KOPT-K1 (cell line): ENCODE measurements around the gene GCK.

ENCODE experiments used
- H3K27ac ChIP-seq: fragments of 200-600 bp; sonication (generic); 2 replicates; pipeline ENCODE4 v1.5.1; 2016; ENCODE audit warnings: antibody characterized with exemption, mild to moderate bottlenecking, low read depth, low read length; ENCODE audit not compliant: poor library complexity, severe bottlenecking
- H3K36me3 ChIP-seq: fragments of 200-600 bp; sonication (generic); 2 replicates; pipeline ENCODE4 v1.5.1; 2017; ENCODE audit warnings: antibody characterized with exemption, mild to moderate bottlenecking, low read length, moderate library complexity; ENCODE audit not compliant: insufficient read depth
- H3K9me3 ChIP-seq: fragments of 200-600 bp; sonication (generic); 2 replicates; pipeline ENCODE4 v1.5.1; 2017; ENCODE audit warnings: antibody characterized with exemption, low read length, mild to moderate bottlenecking; ENCODE audit not compliant: insufficient read depth, poor library complexity, severe bottlenecking

Gene GCK

GRCh38 chr7:44189286-44189992 lies at the start of gene GCK:
Gene GCK, minus strand, starts transcription at chr7:44189439. Its CDS starts 486 bp downstream, at chr7:44188953.
- Histone ChIP-seq H3K9me3 (no peaks in the 10 kb centered on the region), H3K36me3 (no peaks in the 10 kb centered on the region)

DNA sequence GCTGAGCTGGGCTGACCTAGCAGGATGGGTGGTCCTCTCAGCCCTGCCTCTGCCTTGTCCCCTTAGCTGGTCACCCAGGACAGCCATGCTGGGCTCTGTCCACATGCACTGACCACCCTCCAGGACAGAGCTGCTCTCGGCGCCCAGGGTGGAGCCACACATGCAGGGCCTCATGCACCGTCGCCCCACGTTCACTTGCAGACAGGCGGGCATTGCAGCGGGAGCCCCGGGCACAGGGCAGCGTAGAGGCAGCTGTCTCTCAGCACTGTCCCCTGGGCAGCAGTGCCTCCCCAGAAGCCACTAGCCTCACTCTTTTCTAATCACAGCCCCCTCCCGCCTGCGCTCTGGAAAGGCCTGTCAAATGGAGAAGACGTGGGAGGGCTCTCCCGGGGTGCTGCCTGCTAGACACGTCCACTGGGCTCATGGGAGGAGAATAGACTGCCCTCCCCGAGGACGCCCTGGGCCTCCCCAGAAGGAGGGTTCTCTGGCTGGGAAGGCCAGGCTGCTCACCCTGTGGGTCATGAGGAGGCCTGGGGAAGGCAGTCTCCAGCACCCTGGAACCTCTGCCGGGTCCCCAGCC lies 49.0 kb upstream of the GCK start:
- H3K27ac ChIP-seq = no peak overlapping the region
- H3K9me3 ChIP-seq = no peaks in the 10 kb centered on the region
- no peaks in the 10 kb centered on the region for H3K36me3 ChIP-seq

More at GRCh38 chr7:44189286-44189992, at the start of gene GCK:
- no peak within 1 kb of the TSS for H3K27ac ChIP-seq

DNA sequence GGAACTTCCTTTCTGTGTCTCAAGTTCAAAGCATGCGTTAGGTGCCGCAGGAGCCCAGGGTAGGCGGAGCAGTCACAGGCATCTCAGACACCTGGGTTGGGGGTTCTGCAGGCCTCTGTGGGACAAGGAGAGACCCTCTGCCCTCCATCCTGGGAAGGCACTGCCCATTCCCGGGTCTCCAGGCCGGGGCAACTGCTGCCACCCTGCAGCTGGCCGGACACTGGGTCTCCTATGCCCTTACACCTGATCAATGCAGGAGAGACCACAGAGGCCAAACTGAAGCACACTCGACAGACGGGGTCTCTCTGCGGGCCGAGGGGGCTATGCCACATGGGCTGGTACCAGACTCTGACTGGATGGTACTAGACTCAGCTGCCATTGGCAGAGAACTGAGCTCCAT lies 48.5 kb upstream of the GCK start:
- H3K9me3 ChIP-seq = no peaks in the 10 kb centered on the region
- no peak overlapping the region for H3K27ac ChIP-seq

DNA sequence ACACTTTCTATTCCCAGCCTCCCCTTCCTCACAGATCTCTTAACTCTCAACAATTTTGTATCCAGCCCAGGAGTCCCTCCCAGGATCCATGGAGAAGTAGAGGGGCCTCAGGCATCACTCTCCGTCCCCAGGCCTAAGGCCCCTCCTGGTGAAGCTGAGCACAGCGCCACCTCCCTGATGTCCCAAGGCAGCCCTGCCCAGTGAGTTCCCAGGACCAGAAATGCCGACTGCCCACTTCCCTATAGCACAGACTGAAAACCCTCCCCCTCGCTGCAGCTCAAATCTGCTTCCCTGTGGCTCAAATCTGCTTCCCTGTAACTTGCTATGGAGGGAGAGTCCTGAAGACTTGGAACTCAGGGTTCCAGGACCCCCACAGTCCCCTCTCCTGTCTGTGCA lies 47.1 kb upstream of the GCK start:
- Histone ChIP-seq H3K9me3 (no peaks in the 10 kb centered on the region), H3K27ac (no peak overlapping the region)

More for the DNA sequence above, 48.5 kb upstream of the GCK start:
- no peaks in the 10 kb centered on the region for H3K36me3 ChIP-seq

GRCh38 chr7:44235582-44236332 lies 46.5 kb upstream of the GCK start:
- H3K27ac ChIP-seq = no peak overlapping the region
- H3K36me3 ChIP-seq = no peaks in the 10 kb centered on the region
- H3K9me3 ChIP-seq = no peaks in the 10 kb centered on the region

More for the DNA sequence above, 47.1 kb upstream of the GCK start:
- no peaks in the 10 kb centered on the region for H3K36me3 ChIP-seq

DNA sequence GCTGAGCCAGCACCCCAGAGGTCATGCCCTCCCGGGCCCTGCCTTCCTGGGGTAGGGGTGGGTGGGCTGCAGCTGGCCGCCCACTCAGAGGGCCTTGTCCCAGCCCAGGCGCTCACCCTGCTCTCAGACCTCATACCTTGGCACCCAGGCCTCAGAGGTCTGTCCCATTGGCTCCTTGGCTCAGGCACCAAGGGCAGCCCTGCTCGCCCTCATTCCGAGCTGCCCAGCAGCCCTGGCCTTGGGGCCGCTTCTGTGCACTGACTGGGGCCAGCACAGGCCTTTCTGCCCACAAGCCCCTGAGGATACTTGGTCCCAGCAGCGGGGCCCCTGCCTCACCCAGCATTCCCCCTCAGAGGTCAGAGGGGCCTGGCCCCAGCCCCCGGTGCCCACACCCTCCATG lies 45.8 kb upstream of the GCK start:
- Histone ChIP-seq H3K27ac (no peak overlapping the region), H3K36me3 (no peaks in the 10 kb centered on the region), H3K9me3 (no peaks in the 10 kb centered on the region)

- Histone ChIP-seq H3K9me3 (no peaks in the 10 kb centered on the region), H3K27ac (no peak overlapping the region), H3K36me3 (no peaks in the 10 kb centered on the region)
Observed at GRCh38 chr7:44232901-44233715, 43.9 kb upstream of the GCK start.

DNA sequence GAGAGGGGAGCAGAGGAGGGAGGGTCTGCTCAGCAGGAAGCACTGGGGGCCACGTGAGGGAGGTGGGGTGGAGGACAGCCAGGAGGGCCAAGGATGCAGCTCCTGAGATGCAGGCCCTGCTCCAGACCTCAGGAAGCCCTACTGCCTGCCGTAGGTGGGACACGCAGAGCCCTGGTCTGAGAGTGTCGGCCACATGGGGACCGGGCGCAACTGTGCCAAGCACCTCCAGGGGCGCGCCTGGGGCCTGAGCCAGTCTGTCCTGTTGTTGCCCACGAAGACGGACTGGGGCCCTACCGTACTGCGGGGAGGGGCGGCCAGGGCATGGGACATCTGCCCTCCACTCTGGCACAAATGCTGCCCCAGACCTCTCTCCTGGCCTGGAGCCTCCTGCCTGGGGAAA lies 43.2 kb upstream of the GCK start:
- no peak overlapping the region for H3K27ac ChIP-seq
- H3K9me3 ChIP-seq = no peaks in the 10 kb centered on the region
- H3K36me3 ChIP-seq = no peaks in the 10 kb centered on the region

DNA sequence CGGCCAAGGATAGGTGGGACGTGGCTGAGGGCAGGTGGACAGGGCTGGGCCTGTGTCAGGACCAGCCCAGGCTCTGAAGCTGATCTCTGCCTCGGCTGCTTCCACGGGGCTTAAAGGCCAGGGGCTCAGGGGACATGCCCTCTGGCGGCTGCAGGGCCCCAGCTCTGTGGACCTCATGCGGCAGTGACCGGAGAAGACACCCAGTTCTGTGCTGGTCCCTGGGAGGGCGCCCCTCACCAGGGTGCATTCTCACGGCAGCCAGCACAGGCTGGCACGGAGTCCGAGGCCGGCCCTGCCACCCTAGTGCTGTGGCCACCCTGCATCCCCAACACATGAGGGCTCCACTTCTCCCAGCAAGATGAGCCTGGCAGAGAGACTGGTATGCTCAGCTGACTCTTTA lies 41.8 kb upstream of the GCK start:
- Histone ChIP-seq H3K9me3 (no peaks in the 10 kb centered on the region), H3K27ac (no peak overlapping the region), H3K36me3 (no peaks in the 10 kb centered on the region)

DNA sequence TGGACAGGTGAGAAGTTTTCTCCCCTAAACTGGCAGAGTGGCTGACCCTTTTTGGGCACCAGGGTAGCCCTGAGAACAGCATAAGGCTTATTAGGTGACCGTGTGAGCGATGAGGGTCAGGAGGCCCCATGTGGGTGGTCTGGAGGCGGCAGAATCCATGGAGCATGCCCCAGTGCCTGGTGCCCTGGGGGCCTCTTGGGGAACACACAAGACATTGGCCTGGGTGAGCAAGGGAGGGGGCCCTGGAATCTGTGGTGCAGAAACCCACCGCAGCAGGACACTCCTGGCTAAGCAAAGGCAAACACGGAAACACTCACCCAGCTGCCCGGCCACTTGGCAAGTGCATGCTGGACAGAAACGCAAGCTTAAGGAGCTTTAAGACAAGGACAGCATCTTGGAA lies 41.0 kb upstream of the GCK start:
- no peak overlapping the region for H3K27ac ChIP-seq
- H3K9me3 ChIP-seq = no peaks in the 10 kb centered on the region
- no peaks in the 10 kb centered on the region for H3K36me3 ChIP-seq

DNA sequence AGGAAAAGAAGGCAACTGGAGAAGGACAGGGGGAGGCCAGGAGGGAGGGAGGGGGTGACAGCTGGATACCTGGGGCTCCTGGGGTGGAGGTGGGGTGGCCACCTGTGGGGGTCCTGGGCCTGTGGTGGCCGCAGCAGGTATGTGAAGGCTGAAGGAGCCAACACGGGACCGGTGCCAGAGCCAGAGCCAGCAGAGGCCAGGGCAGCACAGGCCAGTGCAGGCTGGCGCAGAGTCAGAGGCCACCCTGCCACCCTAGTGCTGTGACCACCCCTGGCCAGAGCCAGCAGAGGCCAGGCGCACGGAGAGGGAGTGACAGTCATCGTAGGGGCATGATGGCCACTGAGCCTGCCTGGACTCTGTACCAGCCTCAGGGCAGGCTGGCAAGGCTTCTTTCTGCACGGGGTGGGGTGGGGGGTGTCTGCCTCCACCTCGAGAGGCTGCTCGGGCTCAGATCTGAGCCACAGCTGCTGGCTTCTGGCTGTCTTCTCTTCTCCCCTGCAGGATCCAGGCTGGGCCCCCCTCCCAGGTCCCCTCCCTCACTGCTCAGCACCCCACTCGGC lies 40.4 kb upstream of the GCK start:
- H3K36me3 ChIP-seq = no peaks in the 10 kb centered on the region
- no peak overlapping the region for H3K27ac ChIP-seq
- no peaks in the 10 kb centered on the region for H3K9me3 ChIP-seq

- H3K27ac ChIP-seq = no peak overlapping the region
- no peaks in the 10 kb centered on the region for H3K36me3 ChIP-seq
- no peaks in the 10 kb centered on the region for H3K9me3 ChIP-seq
Observed at GRCh38 chr7:44228571-44229350, 39.5 kb upstream of the GCK start.

DNA sequence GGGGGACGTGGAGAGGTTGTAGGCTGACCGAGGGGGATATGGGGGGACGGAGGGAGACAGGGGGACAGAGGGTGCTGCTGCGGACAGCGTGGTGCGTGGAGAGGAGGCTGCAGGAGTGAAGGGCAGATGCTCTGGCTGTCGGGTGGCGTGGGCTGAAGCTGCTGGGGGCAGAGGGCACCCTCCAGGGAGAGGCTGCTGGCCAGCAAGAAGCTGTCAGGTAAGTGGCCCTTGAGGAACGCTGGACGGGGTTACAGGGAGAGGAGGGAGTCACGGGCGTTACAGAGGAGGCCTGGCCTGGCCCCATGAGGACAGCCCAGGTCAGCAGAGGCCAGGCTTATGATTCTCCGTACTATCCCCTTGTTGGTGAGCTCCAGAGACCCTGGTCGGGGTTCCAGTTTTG lies 38.7 kb upstream of the GCK start:
- no peaks in the 10 kb centered on the region for H3K9me3 ChIP-seq
- H3K36me3 ChIP-seq = no peaks in the 10 kb centered on the region
- no peak overlapping the region for H3K27ac ChIP-seq

DNA sequence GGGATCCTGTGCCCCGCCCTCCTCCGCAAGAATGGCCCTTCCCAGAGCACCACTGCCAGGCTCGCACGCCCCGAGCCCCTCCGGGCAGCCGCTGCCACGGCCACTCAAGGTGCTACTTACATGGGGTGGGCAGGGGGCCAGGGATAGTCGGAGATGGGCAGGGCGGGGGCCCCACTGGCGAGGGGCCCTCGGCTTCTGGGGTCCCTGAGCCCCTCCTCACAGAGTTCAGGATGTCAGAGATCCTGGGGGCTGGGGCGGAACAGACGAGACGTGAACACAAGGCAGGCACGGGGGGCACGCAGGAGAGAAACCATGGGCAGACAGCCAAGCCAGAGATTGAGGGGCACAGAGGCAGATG lies 37.1 kb upstream of the GCK start:
- H3K9me3 ChIP-seq = no peaks in the 10 kb centered on the region
- H3K36me3 ChIP-seq = no peaks in the 10 kb centered on the region
- no peak overlapping the region for H3K27ac ChIP-seq
